ENCODE measurements around the gene CUX1. TPM values are rescaled to one million over a fixed set of nuclear protein-coding genes. Genes with fewer than 3 reads are reported as not detected.
A peak's percentile ranks its signal among the peaks of the same experiment; 100 is the strongest.

CUX1 gene
- total RNA-seq, 3 donors from 2014 or later: 35.1 to 54.4 (median 41.1) TPM

DNA sequence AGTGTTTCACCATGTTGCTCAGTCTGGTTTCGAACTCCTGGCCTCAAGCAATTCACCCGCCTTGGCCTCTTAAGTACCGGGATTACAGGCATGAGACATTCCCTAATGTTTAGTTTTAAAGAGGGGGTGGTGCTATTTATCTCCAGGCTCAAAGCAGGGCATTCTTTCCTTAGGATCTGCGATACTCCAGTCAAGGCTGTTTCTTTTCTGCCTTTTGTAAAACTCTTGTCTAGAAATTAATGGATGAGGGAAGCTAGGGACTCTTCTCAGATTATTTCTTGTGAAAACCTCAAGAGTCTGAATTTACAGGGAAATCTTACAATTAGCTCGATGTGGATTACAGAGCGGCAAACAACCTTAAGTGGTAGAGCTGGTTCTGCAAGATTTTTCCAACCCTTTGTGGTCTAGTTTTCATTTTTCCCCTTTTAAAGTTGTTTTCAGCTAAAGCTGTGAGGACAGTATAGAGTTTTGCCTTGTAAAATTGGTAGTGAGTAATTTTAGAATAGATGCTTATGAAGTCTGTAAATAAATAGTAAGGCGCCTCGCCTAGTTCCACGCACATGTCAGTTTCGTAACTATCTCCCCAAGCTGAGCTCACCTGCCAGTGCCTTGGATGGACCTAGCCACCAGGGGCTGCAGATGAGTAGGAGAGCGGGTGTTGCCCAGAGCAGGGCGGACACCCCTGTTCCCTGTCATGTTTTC, 53.1 kb downstream of the CUX1 start:
- no peaks in the 10 kb centered on the region for H3K4me1 ChIP-seq

DNA sequence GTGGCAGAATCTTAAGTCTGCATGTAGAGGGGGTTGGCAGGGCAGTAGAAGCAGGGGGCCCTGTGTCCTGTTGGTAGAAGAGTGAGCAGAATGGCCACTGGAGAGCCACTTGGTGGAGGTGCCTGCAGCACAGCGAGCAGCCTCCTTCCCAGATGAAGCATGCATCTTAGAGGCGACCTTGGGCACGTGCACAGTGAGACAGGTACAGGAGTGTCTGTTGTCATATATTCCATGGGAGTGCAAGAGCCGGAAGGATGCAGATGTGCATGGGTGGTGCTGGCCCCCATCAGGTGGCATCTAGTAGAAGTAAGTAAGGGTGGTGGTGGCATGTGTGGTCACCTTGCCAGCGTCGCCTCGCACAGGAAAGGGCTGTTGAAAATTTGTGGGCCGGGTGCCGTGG, 53.9 kb downstream of the CUX1 start:
- Histone ChIP-seq H3K4me3 (no peak overlapping the region), H3K36me3 (no peaks in the 10 kb centered on the region), H3K27ac (no peak overlapping the region), H3K4me1 (no peaks in the 10 kb centered on the region), H3K9me3 (no peaks in the 10 kb centered on the region), H3K27me3 (no peaks in the 10 kb centered on the region)
- TF ChIP-seq POLR2AphosphoS5 (IDR thresholded peaks at IDR 0.05) (no peak), POLR2A (IDR thresholded peaks at IDR 0.05) (no peak)
- TF ChIP-seq, protein P1, sequence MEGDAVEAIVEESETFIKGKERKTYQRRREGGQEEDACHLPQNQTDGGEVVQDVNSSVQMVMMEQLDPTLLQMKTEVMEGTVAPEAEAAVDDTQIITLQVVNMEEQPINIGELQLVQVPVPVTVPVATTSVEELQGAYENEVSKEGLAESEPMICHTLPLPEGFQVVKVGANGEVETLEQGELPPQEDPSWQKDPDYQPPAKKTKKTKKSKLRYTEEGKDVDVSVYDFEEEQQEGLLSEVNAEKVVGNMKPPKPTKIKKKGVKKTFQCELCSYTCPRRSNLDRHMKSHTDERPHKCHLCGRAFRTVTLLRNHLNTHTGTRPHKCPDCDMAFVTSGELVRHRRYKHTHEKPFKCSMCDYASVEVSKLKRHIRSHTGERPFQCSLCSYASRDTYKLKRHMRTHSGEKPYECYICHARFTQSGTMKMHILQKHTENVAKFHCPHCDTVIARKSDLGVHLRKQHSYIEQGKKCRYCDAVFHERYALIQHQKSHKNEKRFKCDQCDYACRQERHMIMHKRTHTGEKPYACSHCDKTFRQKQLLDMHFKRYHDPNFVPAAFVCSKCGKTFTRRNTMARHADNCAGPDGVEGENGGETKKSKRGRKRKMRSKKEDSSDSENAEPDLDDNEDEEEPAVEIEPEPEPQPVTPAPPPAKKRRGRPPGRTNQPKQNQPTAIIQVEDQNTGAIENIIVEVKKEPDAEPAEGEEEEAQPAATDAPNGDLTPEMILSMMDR (IDR thresholded peaks at IDR 0.05): no peak
- intact Hi-C loops (cut with DNase I; ENCODE audit: low total_unique reads): loop anchor here (10.0 kb wide), 1 partner anchor 1297 kb away; the partner anchor contains the start of gene SAP25
- no peak for DNase-seq (ENCODE audit: low spot score in 2 of 2)

More for the DNA sequence above, 53.1 kb downstream of the CUX1 start:
- no peak for DNase-seq (ENCODE audit: low spot score in 2 of 2)
- Histone ChIP-seq H3K4me3 (peak overlapping the region in 1 of 3 donors; percentile 0), H3K9me3 (no peaks in the 10 kb centered on the region), H3K27ac (peak overlapping the region; percentile 30 to 56), H3K36me3 (no peaks in the 10 kb centered on the region), H3K27me3 (no peaks in the 10 kb centered on the region)
- intact Hi-C loops (cut with DNase I; ENCODE audit: low total_unique reads): loop anchor here (10.0 kb wide), 1 partner anchor 1296 kb away; the partner anchor contains the start of gene SAP25
- TF ChIP-seq, protein P1 (IDR thresholded peaks at IDR 0.05): peak in 2 of 3 donors; percentile 13 to 28
- TF ChIP-seq POLR2A (IDR thresholded peaks at IDR 0.05): no peak

DNA sequence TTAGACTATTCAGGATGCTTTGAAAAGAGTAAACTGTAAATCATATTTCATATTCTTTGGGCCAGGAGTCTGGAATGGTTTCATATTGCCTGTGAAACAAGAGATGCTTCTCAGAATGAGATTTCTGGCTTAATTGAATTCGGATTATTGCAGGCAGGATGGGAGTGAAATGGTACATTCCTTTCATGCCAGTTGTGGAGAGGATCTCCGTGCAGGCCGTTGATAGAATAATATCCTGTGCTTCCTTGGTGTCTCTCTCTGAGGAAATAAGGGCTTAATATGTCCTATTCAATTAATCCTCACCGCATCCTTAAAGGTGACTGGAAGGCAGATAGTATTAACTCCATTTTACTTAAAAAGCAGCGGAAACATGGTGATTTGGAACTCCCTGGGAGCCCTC, 56.6 kb downstream of the CUX1 start:
- no peaks in the 10 kb centered on the region for H3K36me3 ChIP-seq
- intact Hi-C loops (cut with DNase I; ENCODE audit: low total_unique reads): loop anchor here (10.0 kb wide), 1 partner anchor 1299 kb away; the partner anchor contains the start of gene SAP25
- H3K4me1 ChIP-seq: no peaks in the 10 kb centered on the region
- no peak overlapping the region for H3K27ac ChIP-seq
- H3K9me3 ChIP-seq: no peaks in the 10 kb centered on the region
- H3K27me3 ChIP-seq: no peaks in the 10 kb centered on the region
- no peak overlapping the region for H3K4me3 ChIP-seq
- TF ChIP-seq, protein P1 (IDR thresholded peaks at IDR 0.05): no peak
- TF ChIP-seq POLR2AphosphoS5 (IDR thresholded peaks at IDR 0.05): no peak
- TF ChIP-seq POLR2A (IDR thresholded peaks at IDR 0.05): no peak
- DNase-seq (ENCODE audit: low spot score in 2 of 2): no peak

DNA sequence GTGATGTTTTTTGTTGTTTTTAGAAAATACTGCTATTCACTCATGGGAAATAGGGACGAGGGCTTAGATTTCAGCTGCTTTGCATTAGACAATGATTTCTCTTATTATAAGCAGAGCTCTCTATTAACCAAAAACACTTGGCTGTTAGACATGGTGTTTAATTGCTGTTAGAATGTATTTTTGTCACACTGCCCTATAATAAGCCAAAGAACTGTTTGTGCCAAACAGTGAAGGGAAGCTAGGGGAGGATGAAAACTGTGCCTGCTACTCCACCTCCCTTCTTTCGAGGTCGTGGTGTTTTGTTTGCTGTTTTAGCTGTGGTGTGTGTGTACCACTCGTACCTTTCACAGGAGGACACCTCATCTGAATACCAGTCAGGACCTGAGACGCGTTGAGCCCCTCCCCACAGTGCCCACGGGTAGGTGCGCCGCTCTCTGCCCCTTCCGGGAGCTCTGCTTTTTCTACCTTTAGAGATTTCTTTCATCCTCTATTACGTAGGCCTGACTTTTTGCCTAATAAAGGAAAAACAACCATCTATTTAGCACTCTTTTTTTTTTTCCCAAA, 57.9 kb downstream of the CUX1 start:
- Histone ChIP-seq H3K4me3 (no peak overlapping the region), H3K9me3 (no peaks in the 10 kb centered on the region), H3K4me1 (no peaks in the 10 kb centered on the region), H3K27ac (no peak overlapping the region), H3K27me3 (no peaks in the 10 kb centered on the region), H3K36me3 (no peaks in the 10 kb centered on the region)
- no peak for DNase-seq (ENCODE audit: low spot score in 2 of 2)
- TF ChIP-seq, protein P1 (IDR thresholded peaks at IDR 0.05): no peak
- TF ChIP-seq POLR2AphosphoS5 (IDR thresholded peaks at IDR 0.05) (no peak), POLR2A (IDR thresholded peaks at IDR 0.05) (no peak)
- intact Hi-C loops (cut with DNase I; ENCODE audit: low total_unique reads): loop anchor here (10.0 kb wide), 1 partner anchor 1301 kb away; the partner anchor contains the start of gene SAP25

All from breast epithelium (tissue), 4 donors.